Uterus (tissue), 4 donors: ENCODE results near the gene TMEM132E. TPM values are rescaled to one million over a fixed set of nuclear protein-coding genes. Genes with fewer than 3 reads are reported as not detected.

ENCODE experiments used
- DNase-seq, 2 donors: peaks; one replicate each; pipeline ENCODE4 v3.0.0-alpha.2; 2019 to 2020
- H3K27ac ChIP-seq, 2 donors: fragments of 200-600 bp; sonication (generic); 1 replicate in 1 of 2; 2 replicates in 1 of 2; pipeline ENCODE4 v1.5.1; 2016 to 2018
- H3K27me3 ChIP-seq, 2 donors: fragments of 200-600 bp; sonication (generic); one replicate each; pipeline ENCODE4 v1.5.1; 2018 to 2019; ENCODE audit warnings: control low read depth in 1 of 2
- H3K36me3 ChIP-seq, 2 donors: fragments of 200-600 bp; sonication (generic); one replicate each; pipeline ENCODE4 v1.5.1; 2019; ENCODE audit warnings: control low read depth in 1 of 2
- H3K4me1 ChIP-seq, 2 donors: fragments of 200-600 bp; sonication (generic); one replicate each; pipeline ENCODE4 v1.5.1; 2018 to 2019; ENCODE audit warnings: control low read depth in 1 of 2
- H3K4me3 ChIP-seq, 2 donors: fragments of 200-600 bp; sonication (generic); 1 replicate in 1 of 2; 2 replicates in 1 of 2; pipeline ENCODE4 v1.5.1; 2018 to 2019; ENCODE audit warnings: mild to moderate bottlenecking in 1 of 2
- H3K9me3 ChIP-seq, 2 donors: fragments of 200-600 bp; sonication (generic); one replicate each; pipeline ENCODE4 v1.5.1; 2019; ENCODE audit warnings: control low read depth in 1 of 2
- CTCF ChIP-seq, 4 experiments: fragments of 200-600 bp in 2 of 4; fragments of 450-650 bp in 2 of 4; sonication (generic) in 2 of 4; IDR thresholded peaks; one replicate each; pipeline ENCODE4 v1.5.1; 2016 to 2019; ENCODE audit warnings: antibody characterized with exemption in 4 of 4, mild to moderate bottlenecking in 2 of 4, moderate library complexity in 1 of 4
- POLR2A ChIP-seq, 2 donors: fragments of 450-650 bp; IDR thresholded peaks; one replicate each; pipeline ENCODE4 v1.6.1; 2016; ENCODE audit warnings: antibody characterized with exemption in 2 of 2, mild to moderate bottlenecking in 1 of 2, moderate library complexity in 1 of 2
- intact Hi-C: fragments of 100-400 bp; cut with DNase I; formaldehyde crosslinking; loops from one replicate; pipeline ENCODE4 v1.15.1; 2023; ENCODE audit warnings: low total_unique reads
- total RNA-seq, 4 donors: library from RNA; depleted of rRNA in 3 of 4; stranded (reverse); fragments of >200 nt in 3 of 4; gene quantifications; one replicate each; pipeline versions ENCODE4 v1.1.0 to v1.2.4, GENCODE V29; 2014 to 2023
- donor health status: DM: yes; HTN: yes; CAD: no.

TMEM132E gene
- total RNA-seq, 4 donors from 2014 or later: 0.90 TPM; not detected in 3

- Histone ChIP-seq H3K36me3 (no peaks in the 10 kb centered on the region), H3K4me3 (no peak overlapping the region), H3K9me3 (no peaks in the 10 kb centered on the region), H3K27me3 (no peaks in the 10 kb centered on the region), H3K27ac (no peak overlapping the region), H3K4me1 (no peaks in the 10 kb centered on the region)
- intact Hi-C loops: no loop called here
- no peak for DNase-seq
- no peak for TF ChIP-seq CTCF (IDR thresholded peaks at IDR 0.05)
- no peak for TF ChIP-seq POLR2A (IDR thresholded peaks at IDR 0.05)
These were observed 29.8 kb downstream of the TMEM132E start for GRCh38 chr17:34609210-34609609.

- Histone ChIP-seq H3K27ac (no peak overlapping the region), H3K4me1 (no peaks in the 10 kb centered on the region), H3K4me3 (no peak overlapping the region), H3K27me3 (no peaks in the 10 kb centered on the region), H3K9me3 (no peaks in the 10 kb centered on the region), H3K36me3 (no peaks in the 10 kb centered on the region)
- no peak for DNase-seq
- TF ChIP-seq POLR2A (IDR thresholded peaks at IDR 0.05) (no peak), CTCF (IDR thresholded peaks at IDR 0.05) (no peak)
- intact Hi-C loops: no loop called here
These were observed 30.7 kb downstream of the TMEM132E start for GRCh38 chr17:34610039-34610438.

- DNase-seq: no peak
- H3K4me3 ChIP-seq: no peak overlapping the region
- no peaks in the 10 kb centered on the region for H3K27me3 ChIP-seq
- intact Hi-C loops: no loop called here
- H3K4me1 ChIP-seq: no peaks in the 10 kb centered on the region
- no peak overlapping the region for H3K27ac ChIP-seq
- TF ChIP-seq POLR2A (IDR thresholded peaks at IDR 0.05): no peak
- no peak for TF ChIP-seq CTCF (IDR thresholded peaks at IDR 0.05)
- H3K36me3 ChIP-seq: no peaks in the 10 kb centered on the region
- H3K9me3 ChIP-seq: no peaks in the 10 kb centered on the region
These were observed 31.1 kb downstream of the TMEM132E start for GRCh38 chr17:34610506-34610905.

- no peak overlapping the region for H3K4me3 ChIP-seq
- no peaks in the 10 kb centered on the region for H3K9me3 ChIP-seq
- no peaks in the 10 kb centered on the region for H3K36me3 ChIP-seq
- intact Hi-C loops: no loop called here
- peak; percentile 18 to 34 for DNase-seq
- H3K4me1 ChIP-seq: no peaks in the 10 kb centered on the region
- no peak for TF ChIP-seq POLR2A (IDR thresholded peaks at IDR 0.05)
- no peak for TF ChIP-seq CTCF (IDR thresholded peaks at IDR 0.05)
- H3K27ac ChIP-seq: no peak overlapping the region
- no peaks in the 10 kb centered on the region for H3K27me3 ChIP-seq
These were observed 34.0 kb downstream of the TMEM132E start for GRCh38 chr17:34613064-34614019.

- Histone ChIP-seq H3K27me3 (no peaks in the 10 kb centered on the region), H3K9me3 (no peaks in the 10 kb centered on the region), H3K4me1 (no peaks in the 10 kb centered on the region), H3K4me3 (no peak overlapping the region), H3K36me3 (no peaks in the 10 kb centered on the region), H3K27ac (no peak overlapping the region)
- TF ChIP-seq CTCF (IDR thresholded peaks at IDR 0.05) (no peak), POLR2A (IDR thresholded peaks at IDR 0.05) (no peak)
- intact Hi-C loops: no loop called here
- no peak for DNase-seq
These were observed 35.3 kb downstream of the TMEM132E start for GRCh38 chr17:34614698-34615097.
